Purkinje cell (primary cell): Measurements from ENCODE around the gene CNEP1R1. TPM values are rescaled to one million over a fixed set of nuclear protein-coding genes. Genes with fewer than 3 reads are reported as not detected.

Source experiments
- polyA plus RNA-seq: library from polyadenylated mRNA; unstranded; fragments of >200 nt; fragmentation: Nextera tagmentation; gene quantifications from 2 replicates; pipeline ENCODE4 v1.2.1, GENCODE V29; 2014

Gene CNEP1R1
- 71.1 and 74.0 TPM in 2 replicates for polyA plus RNA-seq

DNA sequence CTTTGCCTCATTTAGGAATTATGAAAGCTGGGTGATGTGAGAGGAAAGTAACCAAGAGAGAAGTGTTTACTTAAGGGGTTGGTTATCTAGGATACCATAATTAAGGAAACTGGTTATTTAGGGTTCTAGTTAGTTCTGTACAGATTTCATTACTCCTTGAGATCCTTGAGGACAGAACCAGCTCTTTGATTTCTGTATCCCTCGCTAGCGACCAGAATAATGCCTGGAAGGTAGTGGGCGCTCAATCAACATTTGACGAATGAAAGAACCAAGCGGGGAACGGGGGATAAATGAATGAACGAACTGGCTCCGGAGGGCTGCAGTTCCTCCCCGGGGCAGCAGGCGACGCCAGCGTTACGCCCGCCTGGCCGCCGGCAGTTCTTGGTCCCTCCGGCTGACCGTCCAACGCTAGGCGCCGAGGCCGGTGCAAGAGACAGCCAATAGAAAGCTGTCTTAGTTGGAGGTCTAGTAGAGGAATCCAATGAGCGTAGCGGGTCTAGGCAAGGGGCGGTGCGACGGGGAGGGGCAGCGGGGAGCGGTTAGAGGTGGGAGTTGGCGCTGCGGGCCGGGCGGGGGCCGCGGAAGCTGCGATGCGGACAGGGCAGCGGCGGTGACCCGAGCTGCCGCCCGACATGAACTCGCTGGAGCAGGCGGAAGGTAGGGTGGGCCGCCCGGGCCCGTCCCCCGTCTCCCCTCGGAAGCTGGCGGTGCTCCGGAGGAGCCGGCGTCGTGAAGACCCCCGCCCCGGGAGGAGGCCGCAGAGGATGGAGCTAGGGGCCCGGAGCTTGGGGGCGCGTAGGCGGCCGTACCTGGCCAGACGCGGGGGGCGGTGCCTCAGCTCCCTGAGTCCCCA, at the start of gene CNEP1R1:
Gene CNEP1R1 (plus strand): TSS at position 542 of the 853 bp plus-strand sequence. CDS start 91 bp downstream, at position 633.

GRCh38 chr16:50065624-50066481, 40.8 kb downstream of the CNEP1R1 start, which contains the start of gene HEATR3:
HEATR3 (plus strand) TSS chr16:50065970; CDS start chr16:50066132, 162 bp downstream.

Other genes starting within 250 kb of the CNEP1R1 start
- gene ZNF423, start 169.1 kb upstream of the CNEP1R1 start, polyA plus RNA-seq = 5.0 and 7.0 TPM in 2 replicates
- gene HEATR3, start 40.7 kb downstream of the CNEP1R1 start, polyA plus RNA-seq = 1.1 and 1.5 TPM in 2 replicates
- 26.0 and 26.4 TPM in 2 replicates for gene TENT4B, start 128.1 kb downstream of the CNEP1R1 start, polyA plus RNA-seq
- not detected in 2 replicates for gene ADCY7, start 241.3 kb downstream of the CNEP1R1 start, polyA plus RNA-seq